HepG2 (cell line): ENCODE results near the gene DCDC1.

Source experiments
- ATF3 ChIP-seq: sonication (generic); formaldehyde crosslinking; IDR thresholded peaks from 2 replicates; pipeline ENCODE4 v1.4.0; 2020; ENCODE audit warnings: missing genetic modification reagents
- CTCF ChIP-seq: sonication (generic); formaldehyde crosslinking; IDR thresholded peaks from 2 replicates; pipeline ENCODE4 v1.5.0; 2020; ENCODE audit warnings: mild to moderate bottlenecking, missing genetic modification reagents, moderate library complexity
- NFIC ChIP-seq: IDR thresholded peaks from 2 replicates; pipeline ENCODE4 v1.6.1; 2012; ENCODE audit warnings: mild to moderate bottlenecking, low read length, inconsistent platforms
- POLR2AphosphoS5 ChIP-seq: IDR thresholded peaks from 2 replicates; pipeline ENCODE4 v1.6.1; 2012; ENCODE audit warnings: low read depth, low read length
- TAF1 ChIP-seq: sonication (generic); formaldehyde crosslinking; IDR thresholded peaks from 2 replicates; pipeline ENCODE4 v1.4.0; 2020; ENCODE audit warnings: missing genetic modification reagents
- TP53 ChIP-seq: sonication (generic); formaldehyde crosslinking; conservative IDR thresholded peaks from 2 replicates; pipeline ENCODE4 v1.4.0; 2020; ENCODE audit warnings: missing genetic modification reagents
- ZBTB26 ChIP-seq: IDR thresholded peaks from 2 replicates; pipeline ENCODE4 v1.6.1; 2016; ENCODE audit warnings: missing compliant biosample characterization, missing genetic modification reagents, borderline replicate concordance
- ZHX1 ChIP-seq: sonication (generic); formaldehyde crosslinking; IDR thresholded peaks from 2 replicates; pipeline ENCODE4 v1.8.1; 2022; ENCODE audit warnings: low read depth, mild to moderate bottlenecking, missing genetic modification reagents
- ZKSCAN1 ChIP-seq: fragments of 150-350 bp; IDR thresholded peaks from 2 replicates; pipeline ENCODE4 v1.6.1; 2014; ENCODE audit warnings: low read length

GRCh38 chr11:31069447-31070205, 299.9 kb downstream of the DCDC1 start:
- TF ChIP-seq ZKSCAN1 (no peak), TP53 (CRISPR knock-in tag) (no peak), ATF3 (CRISPR knock-in tag) (no peak), CTCF (CRISPR knock-in tag) (no peak), NFIC (no peak), ZBTB26 (no peak), ZHX1 (no peak), TAF1 (CRISPR knock-in tag) (no peak), POLR2AphosphoS5 (no peak)
